HFFc6 (cell line): ENCODE data around the gene TNFRSF9. TPM values are rescaled to one million over a fixed set of nuclear protein-coding genes. Genes with fewer than 3 reads are reported as not detected.
"Not testable (repeated sequence)": the region's sequence is repeated elsewhere in the genome, so short reads cannot be mapped to it uniquely, and the experiment has no call there.

Experiments used
- DNase-seq: peaks from one replicate; pipeline ENCODE4 v3.0.0-alpha.2; 2018
- H3K27ac Mint-ChIP-seq: 2 replicates; pipeline ENCODE4 v1.8.0; 2020; ENCODE audit warnings: mild to moderate bottlenecking, mixed read lengths
- H3K27me3 Mint-ChIP-seq: 2 replicates; pipeline ENCODE4 v1.8.0; 2021; ENCODE audit warnings: mild to moderate bottlenecking, moderate library complexity, mixed read lengths; ENCODE audit not compliant: insufficient read depth
- H3K36me3 Mint-ChIP-seq: 2 replicates; pipeline ENCODE4 v1.8.0; 2021; ENCODE audit warnings: low read depth, mixed read lengths
- H3K4me1 Mint-ChIP-seq: 2 replicates; pipeline ENCODE4 v1.8.0; 2020; ENCODE audit warnings: low read depth, mixed read lengths
- H3K4me3 Mint-ChIP-seq: 2 replicates; pipeline ENCODE4 v1.8.0; 2020; ENCODE audit warnings: mild to moderate bottlenecking, moderate library complexity, mixed read lengths
- H3K9me3 Mint-ChIP-seq: 2 replicates; pipeline ENCODE4 v1.8.0; 2020; ENCODE audit warnings: mild to moderate bottlenecking, mixed read lengths
- total RNA-seq, 6 experiments: library from RNA; stranded (reverse); fragmentation: NEBNext Ultra II Directional; extraction: Animal tissue kit (Norgen Biotek cat#: 25700); gene quantifications; 2 replicates in 1 of 6; 3 replicates in 5 of 6; pipeline ENCODE4 v1.2.3, GENCODE V29; 2021
- TF ChIP-seq, protein P1 (sequence below): fragments of 200-600 bp; sonication (generic); IDR thresholded peaks from 2 replicates; pipeline ENCODE4 v1.5.0; 2021; ENCODE audit warnings: antibody characterized with exemption, mild to moderate bottlenecking

Gene TNFRSF9
- total RNA-seq, 6 experiments from 2014 or later = not detected

DNA sequence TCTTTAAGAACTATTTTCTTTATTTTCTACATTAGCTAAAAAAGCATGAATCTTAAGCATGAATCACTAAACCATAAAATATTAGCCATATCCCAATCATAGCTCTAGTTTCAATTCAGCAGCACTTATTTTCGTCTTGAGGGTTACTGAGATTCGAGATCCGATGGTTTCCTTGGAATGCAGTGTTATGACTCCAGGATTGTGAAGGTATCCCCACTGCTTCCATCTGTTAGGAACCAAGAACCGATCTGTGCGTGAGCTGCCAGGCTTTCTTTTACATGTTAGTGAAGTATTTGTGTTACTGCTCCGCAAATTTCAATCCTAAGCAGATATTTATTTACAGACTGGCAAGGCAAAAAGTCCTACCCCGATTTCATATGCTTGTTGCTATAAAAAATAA is 18.8 kb downstream of the TNFRSF9 start:
- H3K9me3 Mint-ChIP-seq = no peaks in the 10 kb centered on the region
- H3K27ac Mint-ChIP-seq = peak overlapping the region; percentile 70
- TF ChIP-seq, protein P1, sequence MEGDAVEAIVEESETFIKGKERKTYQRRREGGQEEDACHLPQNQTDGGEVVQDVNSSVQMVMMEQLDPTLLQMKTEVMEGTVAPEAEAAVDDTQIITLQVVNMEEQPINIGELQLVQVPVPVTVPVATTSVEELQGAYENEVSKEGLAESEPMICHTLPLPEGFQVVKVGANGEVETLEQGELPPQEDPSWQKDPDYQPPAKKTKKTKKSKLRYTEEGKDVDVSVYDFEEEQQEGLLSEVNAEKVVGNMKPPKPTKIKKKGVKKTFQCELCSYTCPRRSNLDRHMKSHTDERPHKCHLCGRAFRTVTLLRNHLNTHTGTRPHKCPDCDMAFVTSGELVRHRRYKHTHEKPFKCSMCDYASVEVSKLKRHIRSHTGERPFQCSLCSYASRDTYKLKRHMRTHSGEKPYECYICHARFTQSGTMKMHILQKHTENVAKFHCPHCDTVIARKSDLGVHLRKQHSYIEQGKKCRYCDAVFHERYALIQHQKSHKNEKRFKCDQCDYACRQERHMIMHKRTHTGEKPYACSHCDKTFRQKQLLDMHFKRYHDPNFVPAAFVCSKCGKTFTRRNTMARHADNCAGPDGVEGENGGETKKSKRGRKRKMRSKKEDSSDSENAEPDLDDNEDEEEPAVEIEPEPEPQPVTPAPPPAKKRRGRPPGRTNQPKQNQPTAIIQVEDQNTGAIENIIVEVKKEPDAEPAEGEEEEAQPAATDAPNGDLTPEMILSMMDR = no peak

DNA sequence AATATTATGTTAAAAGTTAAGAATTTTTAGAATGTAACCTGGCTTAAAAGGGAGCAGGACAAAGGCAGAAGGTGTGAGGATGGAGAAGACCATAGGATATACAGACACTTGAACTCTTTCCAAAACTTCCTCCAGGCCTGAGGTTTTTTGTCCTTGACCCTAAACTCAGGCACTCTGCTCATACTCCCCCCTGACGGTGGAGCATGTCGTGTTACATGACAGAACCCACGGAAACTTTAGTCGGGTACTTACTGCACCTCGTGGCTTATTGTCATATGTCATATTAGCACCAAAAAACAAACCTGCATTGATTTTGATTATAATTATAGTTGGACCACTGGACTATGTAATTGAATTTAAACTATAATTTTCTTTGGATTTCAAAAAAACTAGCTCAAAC is 20.8 kb downstream of the TNFRSF9 start:
- Mint-ChIP-seq H3K4me1 (peaks cover 24% of the 10 kb centered on the region), H3K36me3 (no peaks in the 10 kb centered on the region), H3K9me3 (no peaks in the 10 kb centered on the region), H3K27me3 (peaks cover 5% of the 10 kb centered on the region), H3K27ac (no peak overlapping the region), H3K4me3 (no peak overlapping the region)
- TF ChIP-seq, protein P1 = no peak
- no peak for DNase-seq

More for the DNA sequence above, 18.8 kb downstream of the TNFRSF9 start:
- H3K36me3 Mint-ChIP-seq = no peaks in the 10 kb centered on the region
- peak overlapping the region; percentile 46 for H3K4me3 Mint-ChIP-seq
- peaks cover 16% of the 10 kb centered on the region for H3K27me3 Mint-ChIP-seq
- DNase-seq = no peak
- H3K4me1 Mint-ChIP-seq = peaks cover 24% of the 10 kb centered on the region

DNA sequence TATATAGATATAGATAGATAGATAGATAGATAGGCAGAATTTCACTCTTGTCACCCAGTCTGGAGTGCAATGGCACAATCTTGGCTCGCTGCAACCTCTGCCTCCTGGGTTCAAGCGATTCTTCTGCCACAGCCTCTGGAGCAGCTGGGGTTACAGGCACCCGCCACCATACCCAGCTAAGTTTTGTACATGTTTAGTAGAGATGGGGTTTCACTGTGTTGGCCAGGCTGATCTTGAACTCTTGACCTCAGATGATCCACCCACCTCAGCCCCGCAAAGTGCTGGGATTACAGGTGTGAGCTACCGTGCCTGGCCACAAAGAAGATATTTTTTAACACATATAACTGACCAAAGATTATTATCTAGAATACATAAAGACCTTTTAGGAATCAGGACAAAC is 22.7 kb downstream of the TNFRSF9 start:
- not testable (repeated sequence) for DNase-seq, H3K9me3 Mint-ChIP-seq, H3K4me3 Mint-ChIP-seq, H3K27ac Mint-ChIP-seq, H3K27me3 Mint-ChIP-seq, H3K36me3 Mint-ChIP-seq
- H3K4me1 Mint-ChIP-seq = peaks cover 28% of the 10 kb centered on the region

DNA sequence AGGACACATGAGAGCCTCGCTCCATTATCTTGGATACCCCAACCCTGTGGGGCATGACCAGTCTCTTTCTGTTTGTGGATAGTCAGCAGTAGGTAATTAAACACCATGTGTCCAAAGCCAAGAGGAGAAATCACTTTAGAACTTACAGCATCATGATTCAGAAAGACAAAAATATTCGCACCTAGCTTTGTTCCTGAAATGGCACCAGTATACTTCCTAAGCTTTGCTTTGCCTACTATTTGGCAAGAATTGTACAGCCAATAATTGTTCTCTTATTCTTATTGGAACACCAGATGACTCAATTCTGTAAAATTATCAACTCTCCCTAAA is 24.2 kb downstream of the TNFRSF9 start:
- no peak overlapping the region for H3K27ac Mint-ChIP-seq
- no peak for DNase-seq
- H3K27me3 Mint-ChIP-seq = peaks cover 11% of the 10 kb centered on the region
- no peak overlapping the region for H3K4me3 Mint-ChIP-seq
- peaks cover 20% of the 10 kb centered on the region for H3K4me1 Mint-ChIP-seq
- H3K36me3 Mint-ChIP-seq = no peaks in the 10 kb centered on the region
- TF ChIP-seq, protein P1 = no peak
- H3K9me3 Mint-ChIP-seq = no peaks in the 10 kb centered on the region

DNA sequence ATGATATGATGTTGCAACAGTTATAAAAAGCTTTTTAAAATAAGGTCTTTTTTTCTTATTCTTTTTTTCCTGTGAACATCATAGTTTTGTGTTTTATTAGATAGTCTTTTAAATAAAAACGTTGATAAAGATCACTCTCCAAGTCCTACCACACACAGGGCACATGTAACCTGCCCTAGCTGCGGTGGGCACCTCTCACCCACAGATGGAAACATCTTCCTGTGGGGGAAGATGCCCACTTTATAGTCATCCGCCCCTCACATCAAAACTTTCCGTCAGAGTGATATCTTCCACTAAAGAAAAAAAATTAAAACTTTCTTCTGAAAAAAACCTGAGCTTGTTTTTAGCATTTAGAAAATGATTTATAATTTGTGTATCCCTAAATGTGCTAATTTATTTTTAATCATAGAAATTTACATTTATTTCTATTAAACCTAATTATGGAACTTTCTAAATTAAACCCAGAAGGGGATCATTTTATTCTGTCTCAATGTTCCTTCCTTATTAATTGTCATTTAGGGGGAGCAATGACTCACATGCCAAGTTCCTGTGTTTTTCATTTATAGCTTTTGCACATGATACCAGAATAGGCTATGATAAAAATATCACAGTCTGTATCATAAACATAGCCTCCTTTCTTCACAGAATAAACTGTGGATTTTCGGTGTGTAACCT is 24.7 kb downstream of the TNFRSF9 start:
- no peak overlapping the region for H3K27ac Mint-ChIP-seq
- DNase-seq = no peak
- H3K4me1 Mint-ChIP-seq = peaks cover 18% of the 10 kb centered on the region
- TF ChIP-seq, protein P1 = no peak
- peaks cover 11% of the 10 kb centered on the region for H3K27me3 Mint-ChIP-seq
- H3K36me3 Mint-ChIP-seq = no peaks in the 10 kb centered on the region
- H3K9me3 Mint-ChIP-seq = no peaks in the 10 kb centered on the region
- no peak overlapping the region for H3K4me3 Mint-ChIP-seq

DNA sequence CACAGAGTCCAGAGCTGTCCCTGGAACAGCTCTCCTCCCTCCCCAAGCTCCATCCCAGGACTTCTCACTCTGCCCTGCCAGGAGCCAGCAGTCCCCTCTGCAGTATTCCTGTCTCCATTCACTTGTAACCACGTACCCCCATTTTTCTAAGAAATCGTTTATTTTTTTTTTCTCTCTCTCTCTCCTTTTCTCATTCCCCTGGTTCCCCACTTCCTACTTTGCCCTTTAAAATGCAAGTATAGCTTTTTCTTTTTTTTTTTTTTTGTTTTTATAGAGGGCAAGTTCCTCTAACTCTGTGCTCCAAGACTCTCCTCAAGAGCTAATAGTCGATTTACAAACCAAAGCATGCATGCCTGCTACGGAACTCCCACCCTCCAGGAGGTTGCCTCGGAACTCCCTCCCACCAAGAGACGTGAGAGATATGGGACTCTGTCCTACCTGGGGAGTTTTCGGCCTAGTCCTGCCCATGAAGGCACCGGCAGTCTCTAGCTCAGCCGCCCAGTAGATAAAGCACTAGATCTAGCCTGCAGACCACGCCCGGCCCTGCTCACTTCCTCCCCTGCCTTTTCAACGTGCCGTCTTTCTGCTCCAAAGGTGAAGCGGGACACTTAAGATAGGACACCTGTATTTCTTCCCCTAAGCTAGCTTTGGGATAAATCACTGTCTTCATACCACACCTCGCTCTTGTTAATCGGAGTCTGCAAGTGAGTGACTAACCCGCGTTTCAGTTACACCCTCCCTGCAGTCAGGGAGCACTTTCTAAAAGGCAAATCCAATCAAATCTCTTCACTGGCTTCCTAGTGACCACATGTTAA is 27.7 kb downstream of the TNFRSF9 start:
- no peak for DNase-seq
- no peaks in the 10 kb centered on the region for H3K36me3 Mint-ChIP-seq
- peaks cover 12% of the 10 kb centered on the region; the same call in 1 of the 2 replicates for H3K27me3 Mint-ChIP-seq
- TF ChIP-seq, protein P1 = no peak
- H3K27ac Mint-ChIP-seq = no peak overlapping the region
- H3K9me3 Mint-ChIP-seq = no peaks in the 10 kb centered on the region
- H3K4me3 Mint-ChIP-seq = no peak overlapping the region
- peaks cover 7% of the 10 kb centered on the region; the same call in 1 of the 2 replicates for H3K4me1 Mint-ChIP-seq
